AG04450 (cell line): ENCODE results near the gene MYO10. TPM values are rescaled to one million over a fixed set of nuclear protein-coding genes. Genes with fewer than 3 reads are reported as not detected.

Experiments used
- CTCF ChIA-PET: fragments of 300-600, 350-600 bp; formaldehyde crosslinking; extraction: SDS; loops from one replicate; lab custom pipeline; 2022; ENCODE audit warnings: antibody characterized with exemption, inconsistent platforms; lab: Charles Lee
- POLR2A ChIA-PET: fragments of 350-600 bp; formaldehyde crosslinking; extraction: SDS; loops from one replicate; lab custom pipeline; 2021; ENCODE audit warnings: antibody characterized with exemption, inconsistent platforms; lab: Yijun Ruan, JAX
- DNase-seq: peaks from one replicate; pipeline ENCODE4 v3.0.0-alpha.2; 2011; ENCODE audit warnings: low read depth, low spot score
- H3K27ac ChIP-seq: one replicate; pipeline ENCODE4 v1.5.1; 2012; ENCODE audit warnings: low read depth, low read length, control low read depth
- H3K27me3 ChIP-seq: one replicate; pipeline ENCODE4 v1.6.0; 2012; ENCODE audit warnings: low read length; ENCODE audit not compliant: control insufficient read depth, insufficient read depth
- H3K4me3 ChIP-seq: 2 replicates; pipeline ENCODE4 v1.5.1; 2011; ENCODE audit warnings: mild to moderate bottlenecking, low read depth, low read length, control low read depth
- H3K9me3 ChIP-seq: 2 replicates; pipeline ENCODE4 v1.5.1; 2012; ENCODE audit warnings: low read length; ENCODE audit not compliant: control insufficient read depth, insufficient read depth
- CTCF ChIP-seq: IDR thresholded peaks from 2 replicates; pipeline ENCODE4 v1.5.1; 2011; ENCODE audit warnings: low read depth, low read length, control low read depth, inconsistent platforms
- polyA plus RNA-seq: library from polyadenylated mRNA; depleted of rRNA; stranded (reverse); fragments of >200 nt; gene quantifications from 2 replicates; pipeline ENCODE4 v1.2.3, GENCODE V29; 2011

The MYO10 gene
- polyA plus RNA-seq, 1 experiment: 37.0 TPM

GRCh38 chr5:16914584-16914983, 21.5 kb downstream of the MYO10 start:
- Histone ChIP-seq H3K4me3 (no peak overlapping the region), H3K27me3 (no peaks in the 10 kb centered on the region), H3K9me3 (no peaks in the 10 kb centered on the region), H3K27ac (no peak overlapping the region)
- no peak for TF ChIP-seq CTCF
- ChIA-PET POLR2A (no interaction called here), CTCF (interaction anchor here (0.8 to 6.4 kb wide), 3 partner anchors 19 to 275 kb away, joined by 3 to 31 read pairs (median 9); partner anchors contain the start of gene MYO10)
- DNase-seq: no peak

DNA sequence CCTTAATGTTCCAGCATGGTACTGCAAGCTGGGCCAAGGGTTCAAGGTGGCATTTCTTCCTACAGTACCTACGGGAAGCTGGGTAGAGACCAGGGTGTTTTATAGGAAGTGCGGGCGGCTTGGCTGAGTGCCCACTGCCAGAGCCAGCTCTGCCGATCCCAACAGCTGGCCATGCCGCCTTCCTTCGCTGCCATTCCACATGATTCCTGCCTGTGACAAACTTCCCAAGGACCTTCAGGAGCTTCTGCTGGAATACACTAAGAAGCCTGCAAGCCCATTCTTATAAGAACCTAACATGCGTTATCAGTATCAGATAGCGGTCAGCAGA, 22.0 kb downstream of the MYO10 start:
- TF ChIP-seq CTCF: no peak
- DNase-seq: no peak
- H3K4me3 ChIP-seq: no peak overlapping the region
- peak overlapping the region; percentile 21 for H3K27ac ChIP-seq
- ChIA-PET CTCF (interaction anchor here (0.8 to 6.4 kb wide), 2 partner anchors 20 to 276 kb away, joined by 3 to 31 read pairs; no protein-coding TSS in a partner anchor), POLR2A (no interaction called here)
- no peaks in the 10 kb centered on the region for H3K9me3 ChIP-seq
- H3K27me3 ChIP-seq: no peaks in the 10 kb centered on the region

GRCh38 chr5:16913187-16914107, 22.6 kb downstream of the MYO10 start:
- CTCF ChIA-PET: interaction anchor here (0.6 to 6.4 kb wide), 3 partner anchors 20 to 276 kb away, joined by 3 to 31 read pairs (median 4); no protein-coding TSS in a partner anchor
- POLR2A ChIA-PET: interaction anchor here (0.6 to 0.7 kb wide), 3 partner anchors 18 to 443 kb away, joined by 3 to 4 read pairs (median 3); no protein-coding TSS in a partner anchor
- no peak for TF ChIP-seq CTCF
- Histone ChIP-seq H3K27ac (peak overlapping the region; percentile 21), H3K4me3 (no peak overlapping the region), H3K9me3 (no peaks in the 10 kb centered on the region), H3K27me3 (no peaks in the 10 kb centered on the region)
- no peak for DNase-seq

DNA sequence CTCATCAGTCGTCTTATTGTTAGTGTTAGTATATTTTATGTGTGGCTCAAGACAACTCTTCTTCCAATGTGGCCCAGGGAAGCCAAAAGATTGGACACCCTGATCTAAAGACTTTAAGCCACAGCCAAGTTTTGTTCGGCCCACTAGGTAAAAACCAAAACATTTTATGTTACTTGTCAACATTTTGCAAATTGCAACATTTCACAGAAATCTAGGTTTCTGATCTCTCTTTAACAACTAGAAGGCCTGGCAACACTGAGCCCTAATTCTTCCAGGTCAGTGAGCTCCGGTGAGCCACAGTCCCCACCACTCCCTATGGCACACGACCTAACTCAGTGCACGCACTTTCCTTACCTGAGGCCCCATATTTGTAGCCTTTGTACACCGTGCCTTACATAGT, 24.0 kb downstream of the MYO10 start:
- H3K9me3 ChIP-seq: no peaks in the 10 kb centered on the region
- no peak for TF ChIP-seq CTCF
- no peak for DNase-seq
- no peak overlapping the region for H3K4me3 ChIP-seq
- CTCF ChIA-PET: interaction anchor here (1.0 to 6.4 kb wide), 2 partner anchors 221 to 277 kb away, joined by 4 to 31 read pairs; no protein-coding TSS in a partner anchor
- no peaks in the 10 kb centered on the region for H3K27me3 ChIP-seq
- POLR2A ChIA-PET: interaction anchor here (0.8 kb wide), 1 partner anchor 24 kb away, joined by 3 read pairs; the partner anchor contains the start of gene MYO10
- no peak overlapping the region for H3K27ac ChIP-seq

GRCh38 chr5:16909464-16909863, 26.6 kb downstream of the MYO10 start:
- H3K4me3 ChIP-seq: no peak overlapping the region
- ChIA-PET CTCF (no interaction called here), POLR2A (no interaction called here)
- DNase-seq: no peak
- H3K27ac ChIP-seq: no peak overlapping the region
- no peaks in the 10 kb centered on the region for H3K27me3 ChIP-seq
- TF ChIP-seq CTCF: no peak
- H3K9me3 ChIP-seq: no peaks in the 10 kb centered on the region
